Renal cortical epithelial cell (primary cell): Measurements from ENCODE around the gene FDPS. TPM values are rescaled to one million over a fixed set of nuclear protein-coding genes. Genes with fewer than 3 reads are reported as not detected.
"Not testable (repeated sequence)": the region's sequence is repeated elsewhere in the genome, so short reads cannot be mapped to it uniquely, and the experiment has no call there.

Source experiments
- DNase-seq: peaks from one replicate; pipeline ENCODE4 v3.0.0-alpha.2; 2011; ENCODE audit warnings: low read depth
- total RNA-seq: library from RNA; depleted of rRNA; stranded (reverse); fragments of >200 nt; gene quantifications from 2 replicates; pipeline ENCODE4 v1.2.3, GENCODE V29; 2014

The FDPS gene
- total RNA-seq, 1 donor from 2014 or later: 89.4 TPM

DNA sequence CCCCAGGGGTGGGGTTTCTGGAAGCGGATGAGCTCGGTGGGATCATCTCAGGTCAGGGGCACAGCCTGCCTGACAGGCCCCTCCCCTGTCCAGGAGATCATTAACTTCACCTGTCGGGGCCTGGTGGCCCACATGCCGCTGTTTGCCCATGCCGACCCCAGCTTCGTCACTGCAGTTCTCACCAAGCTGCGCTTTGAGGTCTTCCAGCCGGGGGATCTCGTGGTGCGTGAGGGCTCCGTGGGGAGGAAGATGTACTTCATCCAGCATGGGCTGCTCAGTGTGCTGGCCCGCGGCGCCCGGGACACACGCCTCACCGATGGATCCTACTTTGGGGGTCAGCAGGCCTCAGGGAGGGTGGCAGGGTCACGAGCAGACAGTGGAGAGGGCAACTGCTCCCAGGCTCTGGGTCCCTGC lies 23.0 kb upstream of the FDPS start:
- no peak for DNase-seq

GRCh38 chr1:155286544-155286943 lies 22.1 kb upstream of the FDPS start:
- no peak for DNase-seq

DNA sequence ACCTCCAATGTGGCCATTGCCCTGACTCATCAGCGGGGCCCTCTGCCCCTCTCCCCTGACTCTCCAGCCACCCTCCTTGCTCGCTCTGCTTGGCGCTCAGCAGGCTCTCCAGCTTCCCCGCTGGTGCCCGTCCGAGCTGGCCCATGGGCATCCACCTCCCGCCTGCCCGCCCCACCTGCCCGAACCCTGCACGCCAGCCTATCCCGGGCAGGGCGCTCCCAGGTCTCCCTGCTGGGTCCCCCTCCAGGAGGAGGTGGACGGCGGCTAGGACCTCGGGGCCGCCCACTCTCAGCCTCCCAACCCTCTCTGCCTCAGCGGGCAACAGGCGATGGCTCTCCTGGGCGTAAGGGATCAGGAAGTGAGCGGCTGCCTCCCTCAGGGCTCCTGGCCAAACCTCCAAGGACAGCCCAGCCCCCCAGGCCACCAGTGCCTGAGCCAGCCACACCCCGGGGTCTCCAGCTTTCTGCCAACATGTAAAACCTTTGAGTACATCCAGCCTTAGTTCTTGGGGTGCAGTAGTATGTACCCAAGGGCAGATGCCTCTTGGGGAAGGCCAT lies 20.6 kb upstream of the FDPS start:
- no peak for DNase-seq

- DNase-seq: not testable (repeated sequence)
These were observed 17.7 kb upstream of the FDPS start for GRCh38 chr1:155291006-155291405.

- no peak for DNase-seq
These were observed 15.4 kb upstream of the FDPS start for GRCh38 chr1:155293086-155293749.

DNA sequence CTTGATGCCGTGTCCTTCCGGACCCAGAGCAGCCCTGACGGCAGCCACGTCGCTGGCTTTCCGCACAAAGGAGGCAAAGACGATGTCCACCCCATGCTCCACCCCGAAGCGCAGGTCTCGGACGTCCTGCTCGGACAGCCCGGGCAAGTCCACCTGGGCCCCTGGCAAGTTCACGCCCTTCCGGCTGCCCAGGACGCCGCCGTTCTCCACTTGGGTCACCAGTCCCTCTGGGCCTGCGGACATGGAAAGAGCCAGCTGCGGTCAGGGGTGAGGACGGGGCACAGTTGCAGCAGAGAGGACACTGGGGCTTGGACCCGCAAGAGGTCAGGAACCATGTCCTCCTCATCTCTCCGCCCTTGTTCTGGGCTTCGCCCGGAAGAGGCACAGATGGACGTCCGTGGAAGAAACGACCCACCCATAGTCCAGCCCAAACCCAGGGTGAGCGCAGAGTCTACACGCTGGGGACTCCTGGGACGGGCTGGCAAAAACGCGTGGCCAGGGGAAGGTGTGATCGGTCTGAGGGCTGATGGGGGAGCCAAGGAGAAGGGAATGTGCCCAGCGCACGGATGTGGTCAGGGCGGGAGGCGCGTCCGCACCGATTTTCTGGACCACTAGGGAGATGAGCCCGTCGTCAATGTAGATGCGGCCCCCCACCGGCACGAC lies 14.0 kb upstream of the FDPS start:
- DNase-seq: no peak

DNA sequence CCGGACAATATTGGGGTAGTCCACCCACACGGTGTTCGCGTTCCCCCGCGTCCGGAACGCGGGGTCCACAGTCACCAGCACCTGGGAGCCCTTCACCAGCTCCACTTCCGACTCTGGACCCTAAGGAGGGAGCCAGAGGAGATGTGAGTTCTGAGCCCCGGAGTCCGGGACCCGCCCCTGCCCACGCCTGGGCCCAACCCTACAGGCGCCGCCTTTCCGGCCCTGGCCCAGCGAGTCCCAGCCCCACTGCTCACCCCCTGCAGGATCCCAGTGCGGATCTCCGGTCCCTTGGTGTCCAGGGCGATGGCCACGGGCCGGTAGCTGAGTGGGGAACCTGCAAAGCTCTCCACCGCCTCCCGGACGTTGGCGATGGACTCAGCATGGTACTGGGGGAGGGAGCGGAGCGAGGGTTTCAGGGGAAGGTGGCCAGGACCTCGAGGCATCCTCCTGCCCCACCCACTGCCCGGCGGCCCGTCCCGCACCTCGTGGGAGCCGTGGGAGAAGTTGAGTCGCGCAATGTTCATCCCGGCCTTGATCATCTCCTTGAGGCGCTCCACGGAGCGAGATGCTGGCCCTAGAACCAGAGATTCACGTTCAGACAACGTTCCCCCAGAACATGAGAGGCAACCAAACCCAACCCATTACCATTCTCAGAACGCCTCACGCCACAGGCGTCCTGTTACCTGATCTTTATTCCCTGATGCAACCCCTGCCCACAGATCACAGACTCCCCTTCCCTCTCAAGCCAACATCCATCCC lies 13.3 kb upstream of the FDPS start:
- no peak for DNase-seq

GRCh38 chr1:155295942-155296267 lies 12.8 kb upstream of the FDPS start:
- no peak for DNase-seq

DNA sequence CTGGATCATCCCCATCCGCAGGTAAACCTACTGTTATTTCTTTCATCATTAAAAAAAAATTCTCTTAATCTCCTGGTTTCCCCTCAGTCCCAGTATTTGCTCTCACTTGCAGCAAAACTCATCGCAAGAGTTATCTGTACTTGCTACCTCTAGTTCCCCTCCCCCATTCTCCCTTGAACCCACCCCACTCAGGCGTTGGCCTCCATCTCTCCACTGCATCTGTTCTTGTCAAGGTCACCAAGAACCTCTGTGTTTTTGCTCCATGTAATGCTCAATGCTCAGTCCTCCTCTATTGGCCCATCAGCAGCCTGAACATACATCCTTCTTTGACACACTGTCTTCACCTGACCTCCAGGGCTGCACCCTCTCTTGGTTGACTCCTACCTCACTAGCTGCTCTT lies 12.0 kb upstream of the FDPS start:
- no peak for DNase-seq

- no peak for DNase-seq
These were observed 11.3 kb upstream of the FDPS start for GRCh38 chr1:155297384-155297783.

- DNase-seq: no peak
These were observed 8.6 kb upstream of the FDPS start for GRCh38 chr1:155300024-155300423.

- DNase-seq: no peak
These were observed 7.9 kb upstream of the FDPS start for GRCh38 chr1:155300553-155301329.

GRCh38 chr1:155301342-155301841 lies 7.3 kb upstream of the FDPS start, which contains the start of gene PKLR:
TSS of gene PKLR (minus strand) at chr1:155301438. CDS start at chr1:155301395, 43 bp downstream.
- no peak for DNase-seq

DNA sequence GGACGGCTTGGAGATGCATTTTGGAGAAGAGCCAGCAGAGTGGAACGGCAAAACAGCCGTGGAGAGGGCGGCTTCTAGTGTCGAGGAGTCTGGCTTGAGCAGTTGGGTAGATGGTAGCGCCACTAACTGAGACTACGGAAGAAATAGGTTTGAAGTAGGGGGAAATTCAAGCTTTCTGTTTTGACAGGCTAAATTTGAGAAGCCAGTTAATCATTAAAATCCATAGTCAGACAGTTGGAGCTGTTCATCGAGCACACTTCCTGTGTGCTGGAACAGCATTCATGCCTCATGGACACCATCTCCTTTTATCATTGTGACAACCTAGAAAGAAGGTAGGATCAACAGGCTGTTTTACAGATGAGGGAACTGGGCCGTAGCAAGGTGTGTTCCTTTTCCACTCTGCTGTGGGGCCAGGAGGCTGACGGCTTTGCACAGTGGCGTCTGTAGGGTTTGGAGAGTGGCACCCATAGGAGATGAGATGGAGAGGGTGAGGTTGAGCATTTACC lies 4.1 kb upstream of the FDPS start:
- DNase-seq: peak; percentile 72

DNA sequence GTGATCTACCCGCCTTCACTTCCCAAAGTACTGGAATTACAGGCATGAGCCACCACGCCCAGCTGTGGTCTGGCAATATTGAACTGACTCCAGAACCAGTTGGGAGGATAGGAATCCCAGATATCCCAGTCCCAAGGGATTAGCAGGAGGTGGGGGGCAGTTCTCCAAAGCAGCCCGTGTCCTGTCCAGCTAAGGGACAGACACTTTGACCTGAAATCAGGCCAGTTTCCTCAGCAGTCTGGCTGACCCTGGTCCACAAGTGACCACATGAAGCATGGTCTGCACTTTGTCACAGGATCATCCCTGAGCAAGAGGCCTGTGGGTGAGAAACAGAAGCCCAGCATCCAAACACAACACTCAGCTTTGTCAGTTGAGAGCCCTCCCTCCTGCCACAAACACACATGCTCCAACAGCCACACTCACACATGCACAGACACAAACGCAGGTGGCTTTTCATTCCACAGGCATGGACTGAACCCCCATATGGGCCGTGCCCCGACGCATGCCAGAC lies 2.7 kb upstream of the FDPS start:
- no peak for DNase-seq

DNA sequence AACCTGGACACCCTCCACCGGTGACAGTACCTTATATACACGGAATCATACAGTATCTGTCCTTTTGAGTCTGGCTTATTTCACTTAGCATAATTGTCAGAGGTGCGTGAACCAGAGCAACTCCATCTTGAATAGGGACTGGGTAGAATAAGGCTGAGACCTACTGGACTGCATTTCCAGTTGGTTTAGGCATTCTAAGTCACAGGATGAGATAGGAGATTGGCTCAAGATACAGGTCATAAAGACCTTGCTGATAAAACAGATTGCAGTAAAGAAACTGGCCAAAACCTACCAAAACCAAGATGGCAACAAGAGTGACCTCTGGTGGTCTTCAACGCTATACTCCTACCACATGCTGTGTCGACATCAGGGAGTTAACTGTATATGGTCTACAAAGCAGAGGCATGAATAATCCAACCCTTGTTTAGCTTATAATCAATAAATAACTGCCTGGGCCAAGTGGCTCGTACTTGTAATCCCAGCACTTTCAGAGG lies 1.4 kb upstream of the FDPS start:
- peak; percentile 56 for DNase-seq

- DNase-seq: peak; percentile 49
These were observed 856 bp downstream of the FDPS start for GRCh38 chr1:155309423-155310021.

GRCh38 chr1:155313261-155313660 lies 4.6 kb downstream of the FDPS start:
- DNase-seq: no peak

DNA sequence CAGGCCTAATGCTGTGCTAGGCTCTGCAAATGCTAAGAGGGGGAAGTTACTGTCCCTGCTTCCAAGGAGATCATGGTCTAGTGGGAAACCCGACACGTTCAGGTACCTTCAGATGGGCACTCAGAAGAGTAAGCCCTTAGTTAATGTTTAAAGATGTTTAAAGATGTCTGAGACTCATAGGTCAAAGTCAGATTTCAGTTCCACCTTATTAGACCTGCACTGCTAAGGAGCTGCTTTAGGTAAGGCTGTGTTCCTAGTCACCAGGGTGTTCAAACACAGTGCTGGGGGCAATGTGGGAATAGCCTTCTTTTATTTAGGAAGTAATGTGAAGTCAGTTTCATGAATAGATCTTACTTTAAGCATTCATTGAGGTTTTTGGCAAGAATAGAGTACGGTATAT lies 8.3 kb downstream of the FDPS start:
- no peak for DNase-seq

GRCh38 chr1:155318082-155318481 lies 9.4 kb downstream of the FDPS start:
- no peak for DNase-seq

DNA sequence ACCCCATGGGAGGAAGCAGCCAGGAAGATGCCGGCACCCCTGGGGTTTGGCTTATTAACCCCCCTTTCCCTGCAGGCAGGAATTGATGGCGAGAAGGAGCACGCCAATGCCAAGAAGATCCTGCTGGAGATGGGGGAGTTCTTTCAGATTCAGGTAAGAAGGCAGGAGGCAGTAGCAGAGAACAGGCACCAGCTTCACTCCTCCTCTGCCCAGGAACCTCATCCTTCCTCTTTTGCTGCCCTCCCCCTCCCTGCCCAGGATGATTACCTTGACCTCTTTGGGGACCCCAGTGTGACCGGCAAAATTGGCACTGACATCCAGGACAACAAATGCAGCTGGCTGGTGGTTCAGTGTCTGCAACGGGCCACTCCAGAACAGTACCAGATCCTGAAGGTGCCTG lies 10.9 kb downstream of the FDPS start:
- no peak for DNase-seq
